ENCODE measurements around the gene RGS8. TPM values are rescaled to one million over a fixed set of nuclear protein-coding genes. Genes with fewer than 3 reads are reported as not detected.

Gene RGS8
- total RNA-seq, 1 donor from 2014 or later, result 0.03 TPM

DNA sequence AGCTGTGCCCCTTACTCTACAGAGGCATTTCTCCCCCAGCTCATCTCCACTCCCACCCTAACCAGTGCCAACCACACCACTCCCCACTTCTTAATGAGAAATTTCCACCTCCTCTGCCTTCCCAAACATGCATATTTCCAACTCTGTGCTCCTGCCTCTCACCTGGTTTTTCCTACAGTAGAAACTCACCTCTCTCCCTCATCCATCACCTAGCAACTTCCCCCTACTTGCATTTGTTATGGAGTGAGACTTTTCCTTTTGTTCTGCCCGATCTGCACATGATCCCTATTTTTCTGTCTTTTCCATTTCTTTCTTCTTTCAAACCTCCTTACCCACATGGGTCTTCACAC lies 11.9 kb downstream of the RGS8 start:
- DNase-seq (ENCODE audit: low spot score), result no peak

DNA sequence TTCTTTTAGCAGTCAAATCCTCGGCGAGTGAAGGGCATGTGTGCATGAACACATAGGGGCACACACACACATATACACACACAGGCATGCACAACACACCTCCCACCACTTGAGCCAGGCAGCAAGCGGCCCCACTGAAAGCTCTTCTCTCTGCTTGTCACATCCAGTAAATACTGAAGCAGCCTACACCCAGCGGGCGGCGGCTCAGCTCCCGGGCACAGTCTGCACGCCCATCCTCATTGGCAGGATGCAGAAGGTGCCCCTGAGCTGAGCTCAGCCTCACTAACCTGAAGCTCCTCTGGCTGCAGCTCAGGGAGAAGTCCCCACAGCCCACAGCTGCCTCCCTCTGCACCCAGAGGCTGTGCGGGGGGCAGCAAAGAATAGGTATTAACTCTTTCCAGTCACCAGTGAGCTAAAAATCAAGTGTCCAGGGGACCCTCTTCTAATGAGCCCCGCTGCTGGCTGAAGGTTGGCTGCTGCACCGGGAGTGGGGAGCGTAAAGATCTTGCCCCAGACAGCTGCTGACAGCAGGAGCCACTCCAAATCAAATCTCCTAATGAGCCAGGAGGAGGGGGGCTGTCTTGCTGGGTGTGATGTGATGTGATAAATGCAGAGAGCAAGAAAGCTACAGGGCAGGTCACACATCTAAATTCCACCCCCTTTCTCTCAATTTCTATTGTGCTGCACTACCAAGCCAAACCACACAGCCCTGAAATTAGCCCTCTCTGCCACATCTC lies 12.5 kb downstream of the RGS8 start:
- no peak for DNase-seq (ENCODE audit: low spot score)

DNA sequence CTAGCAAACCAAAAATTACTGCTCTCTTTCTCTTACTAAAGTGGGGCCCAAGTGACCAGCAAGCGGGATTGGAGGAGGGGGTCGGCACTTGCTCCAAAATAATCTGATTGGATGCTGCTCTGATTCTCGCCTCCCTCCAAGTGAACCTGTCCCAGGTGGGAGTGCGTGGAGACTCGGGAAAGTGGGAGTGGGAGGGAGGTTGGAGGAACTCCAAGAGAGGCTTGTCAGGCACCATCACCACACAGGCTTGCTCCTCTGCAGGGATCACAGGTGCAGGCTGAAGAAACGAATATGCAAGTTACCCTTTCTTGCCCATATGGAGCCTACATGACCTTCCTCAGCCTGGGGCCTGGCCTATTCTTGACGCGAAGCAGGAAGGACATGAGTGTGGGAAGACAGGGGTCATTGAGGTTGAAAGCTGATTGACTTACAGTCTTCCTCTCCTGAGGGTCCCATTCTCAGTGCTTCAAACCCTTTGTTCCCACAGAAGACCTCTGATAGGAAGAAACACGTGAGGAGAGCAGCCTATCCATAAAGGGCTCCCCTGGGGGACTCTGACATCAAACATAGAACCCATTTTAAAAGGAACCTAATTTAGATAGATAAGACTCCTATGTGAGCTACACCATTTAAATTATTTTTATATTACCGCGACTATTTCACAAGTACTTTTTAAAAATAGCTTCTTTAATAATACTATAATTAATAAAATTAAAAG lies 14.2 kb downstream of the RGS8 start:
- DNase-seq (ENCODE audit: low spot score), result no peak

DNA sequence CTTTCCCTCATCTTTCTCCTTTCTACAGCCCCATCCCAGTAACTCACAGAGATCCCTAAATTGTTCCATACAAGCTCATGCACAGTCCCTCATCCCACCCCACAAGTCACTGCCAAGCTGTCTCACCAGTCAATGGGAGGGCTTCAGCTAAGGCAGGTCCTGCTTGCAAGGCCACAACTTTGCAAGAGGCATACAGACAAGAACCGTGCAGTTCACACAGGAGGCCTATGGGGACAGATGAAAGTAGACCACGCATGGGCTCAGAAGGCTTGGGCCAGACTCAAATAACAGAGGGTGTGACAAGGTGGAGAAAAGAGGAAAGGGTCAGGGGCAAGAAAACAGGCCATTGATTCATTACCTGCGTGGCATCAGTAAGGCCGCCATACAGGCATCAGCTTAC lies 15.1 kb downstream of the RGS8 start:
- DNase-seq (ENCODE audit: low spot score), result no peak

DNA sequence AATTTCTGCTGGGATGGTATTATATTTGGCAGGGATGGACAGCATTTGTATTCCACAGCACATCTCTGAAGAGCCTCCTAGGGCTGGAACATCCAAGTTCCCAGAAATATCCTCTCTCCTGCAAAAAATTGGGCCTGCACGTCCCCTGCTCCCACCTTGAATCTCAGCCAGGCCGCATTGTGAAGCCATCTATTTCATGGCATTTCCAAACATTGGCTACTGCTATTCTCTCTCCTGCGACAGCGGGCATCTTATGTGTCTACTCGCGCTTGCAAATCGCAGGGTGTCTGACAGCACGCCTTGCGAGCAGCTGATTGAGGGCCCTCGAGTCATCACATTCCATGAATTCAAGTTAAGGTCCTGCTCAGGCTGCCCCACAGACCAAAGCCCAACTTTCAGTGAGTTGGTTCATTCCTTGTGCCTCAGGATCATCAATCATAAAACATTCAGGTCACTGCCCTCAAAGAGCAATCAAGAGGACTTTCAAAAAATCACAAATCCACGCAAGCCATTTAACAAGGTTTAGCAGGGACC lies 15.8 kb downstream of the RGS8 start:
- DNase-seq (ENCODE audit: low spot score), result no peak

DNA sequence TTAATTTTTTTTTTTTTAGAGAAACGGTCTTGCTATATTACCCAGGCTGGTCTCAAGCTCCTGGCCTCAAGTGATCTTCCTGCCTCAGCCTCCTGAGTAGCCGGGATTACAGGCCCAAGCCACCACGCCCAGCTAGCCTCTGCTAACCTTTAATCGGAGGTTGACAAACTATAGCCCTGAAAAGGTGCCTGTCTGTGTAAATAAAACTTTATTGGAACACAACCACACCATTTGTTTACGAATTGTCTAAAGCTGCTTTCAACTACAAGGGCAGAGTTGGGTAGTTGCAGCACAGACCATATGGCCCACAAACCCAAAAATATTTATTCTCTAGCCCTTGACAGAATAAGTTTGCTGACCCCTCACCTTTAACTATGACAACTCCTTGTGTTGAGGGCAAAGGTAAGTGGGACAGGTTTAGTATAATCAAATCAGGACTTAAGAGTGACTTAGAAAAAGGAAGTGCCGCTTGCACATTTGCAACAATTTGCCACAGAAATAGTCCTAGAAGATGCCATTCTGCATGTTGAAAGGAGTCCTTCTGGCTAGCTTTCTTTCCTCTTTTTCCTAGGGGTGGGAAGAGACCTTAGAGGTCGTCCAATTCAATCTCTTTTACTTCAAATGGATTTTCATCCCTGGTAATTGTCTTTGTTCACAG lies 16.4 kb downstream of the RGS8 start:
- DNase-seq (ENCODE audit: low spot score), result no peak

DNA sequence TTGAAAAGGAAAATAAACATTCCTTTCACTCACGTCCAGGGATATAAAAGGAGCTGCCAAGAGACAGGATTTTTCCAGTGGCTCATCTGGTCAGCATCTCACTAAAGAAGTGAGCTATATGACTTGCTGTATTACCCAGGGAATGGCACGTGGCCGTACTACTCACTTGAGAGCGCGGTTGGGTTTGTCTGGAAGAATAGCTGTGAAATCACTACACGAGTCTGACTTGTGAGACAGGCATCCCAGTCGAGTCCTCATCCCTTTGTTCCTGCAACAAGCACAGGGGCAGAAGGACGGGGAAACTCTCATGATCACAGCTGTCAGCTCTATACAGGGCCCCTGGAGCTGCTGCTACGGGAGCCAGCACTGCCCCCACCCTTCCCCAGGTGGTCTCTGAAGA lies 17.7 kb downstream of the RGS8 start:
- DNase-seq (ENCODE audit: low spot score), result no peak

DNA sequence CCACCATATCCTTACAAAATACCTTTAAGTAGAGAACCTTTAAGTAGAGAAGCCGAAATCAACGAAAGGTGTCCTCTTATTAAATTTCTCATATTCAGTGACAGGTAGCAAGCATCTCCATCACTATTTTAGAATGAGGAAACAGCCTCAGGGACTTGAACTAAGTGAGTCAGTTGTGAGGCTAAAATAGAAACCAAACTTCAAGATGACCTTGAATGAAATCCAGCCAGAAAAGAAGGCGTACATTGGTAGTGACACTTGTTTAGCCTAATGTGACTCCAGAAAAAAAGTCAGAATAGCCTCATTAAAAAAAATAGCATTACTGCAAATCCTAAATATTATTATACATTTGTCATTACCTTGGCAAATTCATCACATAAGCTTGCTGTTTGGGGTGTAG lies 20.1 kb downstream of the RGS8 start:
- DNase-seq (ENCODE audit: low spot score), result no peak

DNA sequence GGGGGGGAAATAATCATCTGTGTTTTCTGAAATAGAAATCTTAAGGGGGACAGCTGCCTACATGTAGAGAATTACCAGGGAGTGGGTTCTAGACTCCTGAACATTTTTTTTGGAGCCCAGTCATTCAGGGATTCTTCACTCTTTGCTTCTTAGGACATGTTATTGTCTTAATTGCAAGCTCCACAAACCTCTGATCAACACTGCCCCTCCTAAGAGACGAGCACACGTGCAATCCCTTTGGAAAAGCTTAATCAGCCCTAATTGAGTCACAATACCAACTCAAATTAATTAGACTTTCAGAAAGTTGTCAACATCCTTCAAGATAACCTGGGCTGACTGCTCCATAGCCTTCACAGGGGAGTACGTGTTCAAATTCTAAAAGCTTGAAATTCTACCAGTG lies 21.4 kb downstream of the RGS8 start:
- no peak for DNase-seq (ENCODE audit: low spot score)

DNA sequence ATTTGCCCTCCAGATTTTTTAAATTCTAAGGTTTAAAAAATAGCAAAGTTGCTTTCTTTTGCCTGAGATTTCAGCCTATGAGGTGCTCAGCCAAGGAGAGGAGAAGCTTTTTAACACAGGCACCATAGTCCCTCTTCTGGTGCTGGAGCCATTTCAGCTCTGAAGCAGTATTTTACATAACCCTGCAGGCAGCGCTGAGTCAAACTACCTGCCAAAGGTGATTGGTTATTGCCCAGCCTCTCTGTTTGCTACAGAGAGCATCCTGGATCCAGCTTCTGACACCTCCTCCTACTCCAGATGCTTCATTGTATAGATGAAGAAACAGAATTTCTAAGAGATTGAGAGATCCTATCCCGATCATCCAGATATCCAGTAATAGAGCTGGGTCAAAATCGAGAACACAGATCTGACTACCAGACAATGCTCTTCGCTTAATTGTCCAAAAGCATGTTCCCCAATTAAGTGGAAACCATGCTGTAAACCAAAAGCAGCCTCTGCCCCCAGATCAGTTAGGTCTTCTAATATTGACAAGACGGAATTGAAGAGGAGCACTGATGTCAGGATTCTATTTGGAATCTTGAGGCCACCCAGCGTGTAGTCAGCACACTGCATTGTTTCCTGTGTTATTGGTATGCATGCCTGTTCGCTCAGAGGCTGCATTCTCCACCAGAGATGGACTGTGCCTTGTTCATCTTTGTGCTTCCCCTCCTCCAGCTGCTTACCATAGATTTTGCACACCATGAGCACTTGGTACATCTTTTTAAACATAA lies 22.1 kb downstream of the RGS8 start:
- no peak for DNase-seq (ENCODE audit: low spot score)

DNA sequence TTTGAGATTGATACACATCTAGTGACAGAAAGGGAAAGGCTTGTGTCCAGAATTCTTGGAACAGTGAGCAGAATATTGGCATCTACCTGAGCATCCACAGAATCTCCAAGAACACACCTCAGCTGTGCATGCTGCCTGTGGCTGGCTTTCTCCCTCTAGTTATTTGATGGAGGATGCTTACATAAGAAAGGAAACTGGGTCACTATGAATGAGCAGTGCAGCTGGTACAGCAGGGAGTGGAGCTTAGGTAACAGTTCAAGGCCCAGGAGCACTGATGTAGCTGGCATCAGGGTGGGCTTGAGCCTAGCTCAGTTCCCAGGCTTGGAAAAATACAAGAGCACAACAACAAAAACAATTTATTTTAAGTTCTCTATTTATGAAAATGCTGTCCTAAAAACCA lies 26.3 kb downstream of the RGS8 start:
- DNase-seq (ENCODE audit: low spot score), result no peak

DNA sequence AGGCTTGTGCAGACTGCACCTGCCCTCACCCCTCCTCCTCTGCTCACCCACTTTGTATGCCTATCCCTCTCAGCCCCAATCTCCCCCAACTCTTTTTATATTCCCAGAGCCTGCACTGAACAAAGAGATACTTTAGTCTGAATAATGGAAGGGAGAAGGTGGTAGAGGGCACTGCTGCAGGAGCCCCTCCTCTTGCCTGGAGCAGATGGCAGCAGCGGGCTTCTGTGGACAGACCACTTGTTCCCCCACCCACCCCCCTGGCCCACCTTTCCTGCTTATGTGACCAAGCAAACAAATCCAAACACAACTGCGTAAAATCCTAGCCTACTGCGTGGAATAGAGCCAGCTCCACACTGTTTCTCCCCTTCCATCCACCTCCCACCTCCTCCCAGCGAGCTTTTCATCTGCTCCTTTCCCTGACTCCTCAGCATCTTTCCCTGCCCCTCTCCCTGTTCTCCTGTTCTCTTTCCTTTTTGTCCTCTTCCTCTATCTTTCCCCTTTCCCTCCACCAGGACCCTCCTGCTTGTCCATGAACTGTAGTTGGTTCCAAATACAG lies 27.5 kb downstream of the RGS8 start:
- DNase-seq (ENCODE audit: low spot score), result no peak

DNA sequence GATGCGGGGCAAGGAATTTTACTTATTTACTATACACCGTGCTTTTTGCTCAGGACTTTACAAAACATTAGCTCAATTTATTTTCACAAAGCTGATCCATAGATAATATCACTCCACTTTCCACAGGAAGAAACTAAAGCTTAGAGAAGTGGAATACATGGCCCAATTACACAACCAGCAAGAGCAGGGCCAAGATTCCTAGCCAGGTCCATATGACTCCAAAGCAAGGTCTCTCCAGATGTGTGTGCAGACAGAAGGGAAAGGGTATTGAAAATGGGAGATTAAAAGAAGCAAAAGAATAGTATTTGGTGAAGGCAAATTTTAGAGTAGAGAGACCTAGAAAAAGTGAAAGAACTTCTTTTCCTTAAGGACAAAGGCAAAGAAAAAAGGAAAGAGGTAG lies 30.4 kb downstream of the RGS8 start:
- DNase-seq (ENCODE audit: low spot score), result no peak

DNA sequence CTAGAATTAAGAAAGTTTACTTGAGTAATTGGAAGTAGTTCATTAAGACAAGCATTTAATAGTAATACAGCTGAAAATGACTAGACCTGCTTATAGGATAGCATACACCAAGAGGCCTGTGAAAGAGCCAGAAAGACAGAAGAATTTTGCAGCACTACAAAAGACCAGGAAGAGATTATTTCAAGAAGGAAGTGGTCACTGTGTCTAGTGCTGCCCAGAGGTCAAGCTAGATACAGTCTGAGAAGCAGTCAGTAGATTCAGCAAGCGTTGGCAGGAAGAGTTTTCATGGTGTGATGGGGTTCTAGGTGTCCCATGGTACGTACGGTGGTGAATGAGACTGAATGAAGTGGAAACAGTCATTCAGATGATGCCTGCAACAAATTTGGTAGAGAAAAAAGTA lies 31.5 kb downstream of the RGS8 start:
- DNase-seq (ENCODE audit: low spot score), result no peak

DNA sequence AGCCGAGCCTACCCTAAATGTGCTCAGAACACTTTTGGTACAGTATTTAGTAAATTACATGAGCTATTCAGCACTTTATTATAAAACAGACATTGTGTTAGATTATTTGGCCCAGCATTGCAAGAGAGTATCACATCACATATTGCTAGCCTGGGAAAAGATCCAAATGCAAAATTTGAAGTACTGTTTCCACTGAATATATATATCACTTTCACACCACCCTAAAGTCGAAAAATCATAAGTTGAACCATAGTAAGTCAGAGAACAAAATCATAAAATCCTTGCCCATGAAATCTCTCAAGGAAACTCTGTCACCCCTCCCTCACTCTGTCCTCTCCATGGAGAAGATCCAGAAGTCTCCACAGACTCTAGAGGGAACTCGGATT lies 33.1 kb downstream of the RGS8 start:
- DNase-seq (ENCODE audit: low spot score), result no peak

DNA sequence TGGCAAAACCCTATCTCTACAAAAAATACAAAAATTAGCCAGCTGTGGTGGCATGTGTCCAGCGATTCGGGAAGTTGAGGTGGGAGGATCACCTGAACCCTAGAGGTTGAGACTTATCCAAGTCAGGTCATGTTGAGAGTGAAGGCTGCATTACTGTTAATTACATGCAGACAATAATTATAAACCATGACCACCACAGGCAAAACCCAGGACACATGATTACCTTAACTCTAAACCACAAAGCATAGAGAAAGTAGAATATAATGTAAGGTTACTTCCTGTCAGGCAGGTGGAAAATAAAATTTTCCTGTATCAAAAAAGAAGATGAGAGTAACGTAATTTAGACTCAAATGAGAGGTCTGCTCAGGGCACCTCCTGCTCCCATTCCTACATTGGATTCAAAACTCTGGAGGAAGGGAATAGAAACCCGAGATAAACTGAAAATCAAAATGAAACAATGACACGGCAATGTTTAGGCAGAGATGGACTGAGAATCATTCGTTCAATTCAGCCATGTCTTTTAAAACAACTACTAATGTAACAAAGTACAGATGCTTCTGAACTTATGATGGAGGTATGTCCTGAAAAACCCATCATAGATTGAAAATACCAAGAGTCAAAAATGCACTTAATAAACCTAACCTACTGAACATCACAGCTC lies 33.6 kb downstream of the RGS8 start:
- DNase-seq (ENCODE audit: low spot score), result no peak

DNA sequence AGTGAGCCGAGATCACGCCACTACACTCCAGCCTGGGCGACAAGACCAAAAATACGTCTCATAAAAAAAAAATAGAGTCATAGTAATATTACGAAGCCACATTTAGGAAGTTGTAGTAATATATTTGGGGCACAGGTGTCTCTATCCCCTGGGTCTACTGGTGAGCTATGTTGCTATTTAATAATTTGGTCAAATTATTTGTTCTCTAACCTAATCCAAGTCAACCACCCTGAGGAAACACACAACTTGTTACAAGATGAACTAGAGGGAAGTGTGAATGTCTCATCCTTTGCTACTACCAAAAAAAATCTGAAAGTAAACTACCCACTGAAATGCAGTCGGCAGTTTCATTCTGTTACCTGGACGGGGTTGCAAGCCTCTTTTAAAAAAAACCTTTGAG lies 35.3 kb downstream of the RGS8 start:
- DNase-seq (ENCODE audit: low spot score), result no peak

DNA sequence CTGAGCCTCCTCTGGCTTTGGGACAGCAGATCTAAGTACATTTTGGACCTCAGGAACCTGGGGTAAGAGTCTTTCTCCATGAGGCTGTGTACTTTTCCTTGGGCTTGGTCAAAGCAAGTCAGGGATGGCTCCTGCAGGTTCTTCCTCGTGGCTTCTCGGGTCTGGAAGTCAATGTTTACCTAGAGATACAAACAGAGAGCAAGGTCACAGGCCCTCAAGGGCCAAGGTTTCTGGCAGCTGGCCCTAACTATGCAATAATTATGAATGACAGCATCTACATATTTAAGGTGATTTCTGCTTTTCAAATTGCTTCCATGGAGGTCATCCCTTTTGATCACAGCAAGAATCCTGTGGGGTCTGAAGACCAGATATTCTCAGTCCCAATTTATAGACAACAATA lies 37.6 kb downstream of the RGS8 start:
- DNase-seq (ENCODE audit: low spot score), result no peak

DNA sequence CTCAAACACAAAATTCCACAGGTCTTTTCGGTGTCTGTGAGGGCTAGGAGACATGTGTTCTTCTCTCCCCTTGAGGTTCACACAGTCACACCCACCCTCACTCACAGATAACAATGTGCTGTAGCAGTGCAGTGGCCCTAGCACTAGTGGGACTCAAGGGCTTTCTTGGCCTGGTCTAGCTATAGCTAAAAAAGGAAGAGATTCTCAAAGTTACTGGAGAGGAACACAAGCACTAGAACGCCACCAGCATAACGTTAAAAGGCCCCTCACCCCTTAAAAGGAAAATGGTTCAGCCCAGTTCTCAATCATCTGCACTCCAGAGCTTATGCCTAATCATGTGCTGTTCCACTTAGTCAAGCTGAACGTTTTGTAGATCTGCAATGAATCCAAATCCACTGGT lies 39.5 kb downstream of the RGS8 start:
- DNase-seq (ENCODE audit: low spot score), result no peak

DNA sequence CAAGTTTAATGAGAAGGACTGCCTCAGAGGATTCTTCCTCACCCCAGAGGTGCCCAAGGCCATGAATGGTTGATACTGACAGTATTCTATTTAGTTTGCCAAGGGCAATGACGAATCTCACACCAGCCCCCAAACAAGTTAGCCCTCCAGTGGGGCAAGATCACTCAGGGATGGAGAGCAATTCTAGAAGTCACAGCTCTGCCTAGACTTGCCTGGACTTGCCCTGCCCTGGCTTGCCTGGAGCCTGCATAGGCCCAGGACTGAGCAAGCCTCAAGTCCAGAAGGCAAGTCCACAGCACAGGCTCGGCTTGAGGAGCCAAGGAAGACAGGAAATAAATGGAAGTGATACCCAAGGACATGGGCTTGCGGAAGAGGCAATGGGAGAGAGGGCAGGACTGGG lies 40.7 kb downstream of the RGS8 start:
- DNase-seq (ENCODE audit: low spot score), result no peak

DNA sequence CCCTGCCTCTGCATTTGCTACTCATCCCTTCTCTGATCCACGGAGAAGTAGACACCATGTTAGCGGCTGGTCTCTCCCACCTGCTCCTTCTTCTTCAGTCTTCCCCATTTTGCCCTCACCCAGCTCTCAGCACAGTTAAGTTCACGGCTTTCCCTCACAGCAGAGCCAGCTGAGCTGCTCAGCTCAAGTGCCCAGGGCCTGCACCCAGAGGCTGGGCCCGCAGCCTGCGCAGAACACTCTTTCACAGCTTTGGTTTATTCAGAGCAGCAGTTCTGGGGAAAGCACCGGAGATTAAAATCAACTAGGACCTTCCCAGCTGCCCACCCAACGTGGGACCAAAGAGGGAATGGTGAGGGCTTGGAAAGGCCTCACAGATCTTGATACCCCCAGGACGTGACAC lies 41.9 kb downstream of the RGS8 start:
- no peak for DNase-seq (ENCODE audit: low spot score)
